ENCODE data around the gene ULK3. TPM values are rescaled to one million over a fixed set of nuclear protein-coding genes. Genes with fewer than 3 reads are reported as not detected.

The ULK3 gene
- total RNA-seq, 1 experiment from 2014 or later = 14.3 TPM

DNA sequence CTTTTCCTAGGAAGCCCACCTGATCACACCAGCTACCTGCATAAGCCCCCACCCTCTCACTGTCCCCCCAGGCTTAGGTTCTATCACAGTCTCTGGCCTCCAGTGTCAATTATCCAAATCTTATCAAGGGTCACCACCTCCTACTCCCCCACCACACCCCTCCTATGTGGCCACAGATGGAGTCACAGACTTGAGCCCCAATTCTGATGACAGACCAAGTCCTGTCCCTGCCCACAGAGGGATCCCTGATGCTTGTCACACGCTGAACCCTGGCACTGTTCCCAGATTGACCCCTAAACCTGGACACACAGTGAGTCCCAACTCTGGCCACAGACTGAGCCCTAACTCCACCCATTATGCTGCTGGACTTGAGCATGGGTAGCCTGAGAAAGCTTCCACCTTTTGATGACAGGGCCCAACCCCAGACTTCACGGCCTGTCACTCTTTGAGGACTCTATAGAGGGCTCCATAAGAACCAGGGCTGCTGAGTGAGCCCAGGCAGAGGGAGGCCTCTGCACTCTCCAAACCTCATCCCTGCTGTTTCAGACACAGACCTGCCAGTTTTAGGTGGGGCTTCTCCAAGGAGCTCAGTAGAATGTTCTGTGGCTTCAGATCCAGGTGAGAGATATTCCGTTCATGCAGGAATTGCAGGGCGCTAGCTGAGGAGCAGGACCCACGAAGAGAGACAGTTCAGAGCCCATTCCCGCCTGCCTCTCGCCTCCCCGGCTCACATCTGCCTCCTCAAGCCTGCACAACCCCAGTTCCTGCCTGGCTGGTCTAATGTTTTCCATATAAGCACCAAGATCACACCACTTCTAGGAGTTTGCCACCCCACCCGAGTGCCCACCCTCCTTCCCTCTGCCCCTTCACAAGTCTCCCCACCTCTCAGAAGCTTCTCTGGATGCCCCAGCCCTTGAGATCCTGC, 1.8 kb downstream of the ULK3 start:
- H3K9me3 ChIP-seq (replicated peaks) = no peaks in the 10 kb centered on the region
- H3K27ac ChIP-seq = no peak overlapping the region
- no peak overlapping the region for H3K4me3 ChIP-seq
- DNase-seq (ENCODE audit: low read depth in 1 of 2, low spot score in 2 of 2) = no peak
- H3K27me3 ChIP-seq (replicated peaks) = no peaks in the 10 kb centered on the region
- H3K4me1 ChIP-seq (replicated peaks) = peaks cover 9% of the 10 kb centered on the region
- H3K36me3 ChIP-seq = peaks cover 15% of the 10 kb centered on the region

DNA sequence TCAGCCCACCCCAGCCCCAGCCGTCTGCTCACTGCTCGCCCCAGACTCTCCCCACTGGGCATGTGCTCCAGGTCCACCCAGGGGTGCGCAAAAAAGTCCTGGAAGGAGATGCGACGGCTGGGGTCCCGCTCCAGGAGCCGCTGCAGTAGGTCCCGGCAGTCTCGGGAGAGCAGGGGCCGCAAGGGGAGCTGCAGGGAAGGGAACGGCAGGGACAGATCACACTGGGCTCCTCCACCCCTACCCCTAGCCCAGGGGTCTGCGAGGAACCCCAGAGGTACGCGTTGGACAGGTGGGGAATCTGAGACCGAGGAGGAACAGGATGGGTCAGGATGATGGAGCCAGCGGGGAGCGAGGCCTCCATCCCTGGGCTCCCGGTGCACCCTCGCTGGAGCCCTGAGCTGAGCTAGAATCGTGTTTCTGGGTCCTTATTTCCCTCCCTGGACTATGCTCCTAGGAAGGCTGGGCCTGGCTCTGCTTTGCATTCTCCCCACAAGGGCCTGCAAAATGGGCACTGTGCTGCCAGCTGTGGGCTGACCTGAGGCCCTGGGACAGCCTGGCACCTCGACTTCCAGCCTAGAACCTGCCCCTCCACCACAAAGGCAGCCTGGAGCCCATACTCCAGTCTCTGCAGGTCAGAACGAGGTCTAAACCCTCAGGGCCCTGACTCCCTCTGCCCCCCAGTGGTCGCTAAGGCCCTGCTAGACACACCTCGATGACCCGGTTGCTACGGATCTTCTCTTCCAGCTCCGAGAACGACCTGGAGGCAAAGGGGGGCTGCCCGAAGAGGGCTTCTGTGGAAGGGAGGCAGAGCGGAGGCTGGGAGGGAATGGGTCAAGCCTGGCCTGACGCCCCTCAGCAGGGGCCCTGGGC, 3.2 kb downstream of the ULK3 start:
- Histone ChIP-seq H3K9me3 (replicated peaks) (no peaks in the 10 kb centered on the region), H3K4me3 (no peak overlapping the region), H3K27ac (no peak overlapping the region), H3K36me3 (peaks cover 3% of the 10 kb centered on the region), H3K4me1 (replicated peaks) (peaks cover 9% of the 10 kb centered on the region), H3K27me3 (replicated peaks) (no peaks in the 10 kb centered on the region)
- DNase-seq (ENCODE audit: low read depth in 1 of 2, low spot score in 2 of 2) = no peak

DNA sequence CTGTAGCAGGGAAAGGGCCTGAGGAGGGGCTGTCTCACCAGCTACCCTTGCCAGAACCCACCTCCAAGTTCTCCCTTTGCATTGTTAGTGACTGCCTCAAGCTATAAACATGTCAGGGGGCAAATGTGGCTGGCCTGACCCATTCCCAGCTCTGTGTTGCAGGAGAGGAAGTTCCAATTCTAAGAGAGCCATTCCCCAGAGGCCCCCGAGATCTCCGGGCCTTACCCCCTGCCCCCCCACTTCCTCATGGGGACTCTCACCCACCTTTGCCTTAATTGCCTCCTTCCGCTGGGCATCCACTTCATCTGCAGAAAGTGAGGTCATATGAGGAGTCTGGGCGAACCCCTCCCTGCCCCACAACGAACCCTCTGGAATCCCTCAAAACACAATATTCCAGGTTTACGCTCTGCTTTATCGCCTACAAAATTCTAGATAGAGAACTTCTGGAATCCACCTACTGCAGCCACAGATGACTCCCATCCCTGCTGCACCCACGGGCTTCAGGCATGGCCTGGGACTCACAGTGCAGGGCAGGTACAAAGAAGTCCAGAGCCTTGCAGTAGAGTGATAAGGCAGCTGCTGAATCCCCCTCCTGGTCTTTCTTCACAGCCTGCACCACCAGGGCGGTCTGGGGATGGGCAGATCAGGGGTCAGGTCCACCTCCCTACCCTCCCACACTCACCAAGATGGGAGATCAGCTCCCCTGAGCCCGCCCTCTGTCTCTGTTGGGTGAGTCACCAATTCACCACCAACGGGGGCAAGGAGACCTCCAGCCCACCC, 4.0 kb downstream of the ULK3 start:
- H3K27ac ChIP-seq = no peak overlapping the region

DNA sequence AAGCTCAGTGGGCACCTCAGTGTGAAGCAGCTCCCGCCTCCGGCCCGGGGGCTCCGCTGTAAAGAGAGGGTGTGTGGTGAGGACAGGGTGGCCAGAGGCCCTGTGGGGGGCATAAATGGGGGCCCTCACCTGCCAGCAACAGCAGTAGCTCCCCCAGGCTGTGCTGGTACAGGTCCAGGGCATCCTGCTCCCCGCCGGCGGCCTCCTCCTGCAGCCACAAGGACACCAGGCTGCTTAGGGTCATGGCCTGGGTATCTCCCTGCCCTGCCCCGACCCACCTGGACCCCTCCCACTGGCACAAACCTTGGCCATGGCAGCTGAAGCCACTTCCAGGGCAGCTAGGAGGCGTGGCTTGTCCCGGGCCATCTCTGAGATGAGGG, 4.8 kb downstream of the ULK3 start:
- Histone ChIP-seq H3K4me3 (no peak overlapping the region), H3K9me3 (replicated peaks) (no peaks in the 10 kb centered on the region), H3K36me3 (peaks cover 3% of the 10 kb centered on the region; the same call in 1 of the 2 replicates), H3K27ac (no peak overlapping the region), H3K27me3 (replicated peaks) (no peaks in the 10 kb centered on the region), H3K4me1 (replicated peaks) (peaks cover under 1% of the 10 kb centered on the region)
- DNase-seq (ENCODE audit: low read depth in 1 of 2, low spot score in 2 of 2) = no peak

More for the DNA sequence above, 4.0 kb downstream of the ULK3 start:
- Histone ChIP-seq H3K4me1 (replicated peaks) (peaks cover 9% of the 10 kb centered on the region), H3K36me3 (peaks cover 3% of the 10 kb centered on the region; the same call in 1 of the 2 replicates), H3K9me3 (replicated peaks) (no peaks in the 10 kb centered on the region), H3K4me3 (no peak overlapping the region), H3K27me3 (replicated peaks) (no peaks in the 10 kb centered on the region)
- DNase-seq (ENCODE audit: low read depth in 1 of 2, low spot score in 2 of 2) = no peak

DNA sequence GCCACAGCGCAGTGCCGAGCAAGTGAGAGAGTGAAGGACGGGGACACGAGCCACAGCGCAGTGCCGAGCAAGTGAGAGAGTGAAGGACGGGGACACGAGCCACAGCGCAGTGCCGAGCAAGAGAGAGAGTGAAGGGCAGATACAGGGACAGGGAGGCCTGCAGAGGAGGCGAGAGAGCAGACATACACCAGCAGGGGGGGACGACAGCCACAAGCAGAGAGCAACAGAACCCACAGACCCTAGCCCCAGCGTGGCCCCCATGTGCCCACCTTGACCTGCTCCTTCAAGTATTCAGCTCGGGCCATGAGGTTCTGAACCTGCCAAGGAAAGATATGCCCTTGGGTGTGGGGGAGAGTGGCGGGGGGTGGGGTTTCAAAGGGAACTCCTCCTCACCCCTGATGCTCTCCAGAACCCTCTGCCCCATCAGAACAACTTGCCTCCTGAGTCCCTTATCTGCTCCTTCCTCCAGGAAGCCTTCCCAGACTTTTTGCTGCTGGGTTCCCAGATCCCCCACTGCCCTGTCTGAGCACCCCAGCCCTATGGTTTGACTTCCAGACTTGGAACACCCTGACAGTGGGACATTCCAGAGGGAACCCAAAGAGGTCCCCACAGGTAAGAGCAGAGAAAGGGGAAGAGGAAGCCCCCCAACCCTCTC, 5.3 kb downstream of the ULK3 start:
- no peaks in the 10 kb centered on the region for H3K27me3 ChIP-seq (replicated peaks)
- no peaks in the 10 kb centered on the region; the same call in 1 of the 2 replicates for H3K4me1 ChIP-seq (replicated peaks)
- no peaks in the 10 kb centered on the region for H3K9me3 ChIP-seq (replicated peaks)
- H3K4me3 ChIP-seq = no peak overlapping the region
- 0 out of 2 replicates have a peak, but pooled peaks cover under 1% of the 10 kb centered on the region for H3K36me3 ChIP-seq
- DNase-seq (ENCODE audit: low read depth in 1 of 2, low spot score in 2 of 2) = no peak
- no peak overlapping the region for H3K27ac ChIP-seq

DNA sequence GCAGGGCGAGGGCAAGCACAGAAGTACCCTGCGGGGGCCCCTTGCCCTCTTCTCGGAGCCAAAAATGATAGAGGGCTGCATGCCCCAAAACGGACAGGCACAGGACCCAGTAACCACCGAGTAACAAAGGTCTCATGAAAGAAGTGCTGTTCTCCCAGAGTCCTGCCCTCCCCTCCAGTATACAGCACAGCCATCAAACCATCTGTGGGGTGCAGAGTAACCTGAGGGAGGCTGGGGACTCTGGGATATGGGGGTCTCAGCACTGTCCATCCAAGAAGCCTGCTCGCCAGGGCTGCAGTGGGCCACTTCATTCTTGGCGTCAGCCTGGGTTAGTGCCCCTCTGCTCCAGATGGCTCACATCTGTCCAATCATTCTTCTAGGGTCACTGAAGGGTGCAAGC, 6.1 kb downstream of the ULK3 start:
- H3K27ac ChIP-seq = no peak overlapping the region
- H3K27me3 ChIP-seq (replicated peaks) = no peaks in the 10 kb centered on the region
- no peaks in the 10 kb centered on the region for H3K36me3 ChIP-seq
- no peaks in the 10 kb centered on the region for H3K9me3 ChIP-seq (replicated peaks)
- no peak for DNase-seq (ENCODE audit: low read depth in 1 of 2, low spot score in 2 of 2)
- H3K4me1 ChIP-seq (replicated peaks) = no peaks in the 10 kb centered on the region
- no peak overlapping the region for H3K4me3 ChIP-seq

DNA sequence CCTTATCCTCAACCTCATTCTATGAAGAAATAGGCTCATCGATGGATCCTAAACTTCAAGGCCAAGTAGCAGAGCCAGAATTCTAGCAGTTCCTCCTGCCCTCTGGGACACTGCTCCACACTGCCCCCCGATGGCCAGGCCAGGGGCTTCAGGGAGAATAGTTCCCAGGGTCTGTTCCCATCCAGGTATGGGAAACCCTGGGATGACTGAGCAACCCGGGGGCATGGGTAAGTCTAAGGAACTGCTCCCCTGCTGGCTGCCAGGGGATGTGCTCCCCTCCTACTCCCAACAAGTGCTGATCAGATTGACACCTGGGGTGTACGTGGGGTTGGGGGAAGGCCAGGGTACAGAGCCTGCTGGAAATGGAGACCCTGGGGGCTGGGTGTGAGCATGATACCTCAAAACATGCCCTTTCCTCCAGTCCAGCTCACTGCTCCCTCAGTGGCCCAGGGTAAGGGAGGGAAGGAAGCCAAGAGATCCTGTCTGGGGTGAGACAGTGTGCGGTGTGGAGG, 7.6 kb downstream of the ULK3 start:
- no peaks in the 10 kb centered on the region for H3K27me3 ChIP-seq (replicated peaks)
- no peak overlapping the region for H3K27ac ChIP-seq
- peak; percentile 33 to 74 for DNase-seq (ENCODE audit: low read depth in 1 of 2, low spot score in 2 of 2)
- H3K36me3 ChIP-seq = no peaks in the 10 kb centered on the region
- no peaks in the 10 kb centered on the region for H3K9me3 ChIP-seq (replicated peaks)
- no peak overlapping the region for H3K4me3 ChIP-seq
- no peaks in the 10 kb centered on the region for H3K4me1 ChIP-seq (replicated peaks)

DNA sequence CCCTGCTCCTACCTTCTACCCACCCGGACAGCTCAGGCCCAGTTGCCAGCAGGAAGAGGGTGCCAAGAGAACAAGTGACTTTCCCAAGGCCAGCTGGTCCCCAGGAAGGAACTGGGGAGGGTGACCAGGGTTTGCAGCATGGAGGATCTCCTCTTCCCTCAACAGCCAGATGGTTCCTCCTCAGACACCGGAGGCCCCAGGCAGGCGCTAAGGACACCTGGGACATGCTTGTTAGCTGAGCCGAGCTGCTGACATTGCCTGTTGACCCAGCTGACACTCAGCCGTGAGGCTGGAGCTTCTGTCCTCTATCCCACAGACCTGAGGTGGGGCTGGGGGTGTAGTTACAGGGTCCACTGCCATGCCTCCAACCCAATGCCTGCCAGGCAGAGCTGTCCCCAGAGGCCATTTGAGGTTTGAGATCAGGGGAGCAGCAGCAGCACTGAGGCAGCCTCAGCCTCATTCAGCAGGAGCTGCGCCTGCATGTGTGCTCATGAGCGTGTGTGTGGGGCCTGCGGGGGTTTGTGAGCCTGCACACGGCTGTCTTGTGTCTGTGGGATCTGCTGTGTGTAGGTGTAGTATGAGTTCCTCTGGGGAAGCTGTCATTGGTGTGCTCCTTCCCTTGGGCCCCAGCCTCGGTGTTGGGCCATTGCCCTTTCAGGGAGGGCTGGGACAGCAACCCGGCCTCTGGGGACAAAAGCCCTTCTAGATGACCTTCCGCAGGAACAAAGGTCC, 9.4 kb downstream of the ULK3 start:
- no peaks in the 10 kb centered on the region for H3K36me3 ChIP-seq
- H3K27me3 ChIP-seq (replicated peaks) = peaks cover 5% of the 10 kb centered on the region; the same call in 1 of the 2 replicates
- H3K4me3 ChIP-seq = no peak overlapping the region
- DNase-seq (ENCODE audit: low read depth in 1 of 2, low spot score in 2 of 2) = no peak
- no peaks in the 10 kb centered on the region for H3K4me1 ChIP-seq (replicated peaks)
- no peak overlapping the region for H3K27ac ChIP-seq
- H3K9me3 ChIP-seq (replicated peaks) = no peaks in the 10 kb centered on the region; the same call in 1 of the 2 replicates

DNA sequence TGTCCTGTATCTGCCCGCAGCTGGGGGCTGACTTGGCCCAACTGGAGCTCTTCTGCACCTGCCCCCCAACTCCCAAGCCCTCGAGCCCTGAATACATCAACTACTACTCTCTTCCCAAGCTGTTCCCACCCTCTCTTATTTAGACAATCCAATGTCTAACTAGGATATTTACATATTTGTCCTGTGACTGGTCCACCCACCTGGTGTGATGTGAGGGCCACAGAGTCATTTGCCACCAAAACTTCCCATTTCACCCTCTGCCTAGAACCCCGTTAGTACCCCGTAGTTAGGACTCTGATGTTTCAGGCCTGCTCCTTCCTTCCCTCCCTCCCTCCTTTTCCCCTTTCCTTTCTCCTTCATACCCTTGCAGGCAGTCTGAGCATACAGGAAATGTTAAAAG, 10.1 kb downstream of the ULK3 start:
- no peak overlapping the region for H3K4me3 ChIP-seq
- no peak overlapping the region for H3K27ac ChIP-seq
- H3K4me1 ChIP-seq (replicated peaks) = no peaks in the 10 kb centered on the region
- peaks cover 9% of the 10 kb centered on the region; the same call in 1 of the 2 replicates for H3K27me3 ChIP-seq (replicated peaks)
- H3K36me3 ChIP-seq = no peaks in the 10 kb centered on the region
- DNase-seq (ENCODE audit: low read depth in 1 of 2, low spot score in 2 of 2) = no peak
- no peaks in the 10 kb centered on the region; the same call in 1 of the 2 replicates for H3K9me3 ChIP-seq (replicated peaks)

DNA sequence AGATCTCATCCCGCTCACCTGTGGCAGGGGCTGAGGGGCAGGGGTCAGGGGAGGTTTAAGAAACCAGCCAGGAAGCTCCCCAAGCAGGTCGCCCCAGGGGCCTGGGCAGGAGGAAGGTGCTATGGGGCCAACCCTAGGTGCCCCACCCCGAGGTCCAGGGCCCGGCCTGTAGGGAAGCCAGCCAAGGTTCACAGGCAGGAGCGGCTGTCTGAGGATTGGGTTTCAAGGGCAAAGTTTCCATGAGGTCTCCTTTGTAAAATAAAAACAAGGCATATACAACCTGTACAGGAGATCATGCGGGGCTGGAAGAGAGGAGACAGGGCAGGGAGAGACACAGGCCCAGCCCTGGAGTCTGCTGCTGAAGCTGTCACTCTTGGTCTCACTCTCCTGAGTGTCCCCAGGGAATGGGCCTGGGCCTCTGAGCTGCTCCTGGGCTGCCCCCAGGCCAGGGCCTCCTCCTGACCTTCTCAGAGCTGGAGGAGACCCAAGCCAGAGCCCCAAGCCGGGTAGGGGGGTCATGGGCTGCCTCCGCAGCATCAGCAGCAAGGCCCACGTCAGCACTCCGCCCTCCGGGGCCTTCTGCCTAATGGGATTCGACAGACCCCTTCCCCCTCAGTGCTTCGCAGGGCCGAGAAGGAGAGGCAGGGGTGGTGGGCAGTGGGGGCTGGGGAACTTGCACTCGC, 11.0 kb downstream of the ULK3 start:
- Histone ChIP-seq H3K27ac (no peak overlapping the region), H3K4me1 (replicated peaks) (no peaks in the 10 kb centered on the region), H3K36me3 (no peaks in the 10 kb centered on the region), H3K27me3 (replicated peaks) (peaks cover 18% of the 10 kb centered on the region), H3K4me3 (no peak overlapping the region), H3K9me3 (replicated peaks) (no peaks in the 10 kb centered on the region; the same call in 1 of the 2 replicates)
- DNase-seq (ENCODE audit: low read depth in 1 of 2, low spot score in 2 of 2) = no peak

DNA sequence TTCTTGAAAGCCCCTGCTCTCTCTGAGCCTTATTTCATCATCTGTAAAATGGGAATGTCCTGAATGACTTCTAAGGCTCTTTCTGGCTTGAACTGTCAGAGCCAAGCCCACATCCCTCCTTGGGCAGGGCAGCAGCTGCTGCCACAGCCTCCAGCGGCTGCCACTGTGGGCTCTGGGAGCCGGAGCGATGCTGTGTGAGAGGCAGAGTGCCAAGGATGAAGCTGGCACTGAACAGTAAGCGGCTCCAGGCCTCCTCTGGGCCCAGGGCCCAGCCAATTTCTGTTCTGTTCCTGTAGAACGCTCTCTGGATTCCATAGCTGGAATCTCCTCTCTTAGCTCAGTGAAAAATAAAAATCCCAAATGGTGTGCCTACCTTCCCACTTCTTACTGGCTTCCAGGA, 12.1 kb downstream of the ULK3 start:
- H3K27ac ChIP-seq = no peak overlapping the region
- no peak for DNase-seq (ENCODE audit: low read depth in 1 of 2, low spot score in 2 of 2)
- no peaks in the 10 kb centered on the region for H3K36me3 ChIP-seq
- no peak overlapping the region for H3K4me3 ChIP-seq
- H3K9me3 ChIP-seq (replicated peaks) = no peaks in the 10 kb centered on the region; the same call in 1 of the 2 replicates
- H3K4me1 ChIP-seq (replicated peaks) = no peaks in the 10 kb centered on the region
- peaks cover 24% of the 10 kb centered on the region for H3K27me3 ChIP-seq (replicated peaks)

DNA sequence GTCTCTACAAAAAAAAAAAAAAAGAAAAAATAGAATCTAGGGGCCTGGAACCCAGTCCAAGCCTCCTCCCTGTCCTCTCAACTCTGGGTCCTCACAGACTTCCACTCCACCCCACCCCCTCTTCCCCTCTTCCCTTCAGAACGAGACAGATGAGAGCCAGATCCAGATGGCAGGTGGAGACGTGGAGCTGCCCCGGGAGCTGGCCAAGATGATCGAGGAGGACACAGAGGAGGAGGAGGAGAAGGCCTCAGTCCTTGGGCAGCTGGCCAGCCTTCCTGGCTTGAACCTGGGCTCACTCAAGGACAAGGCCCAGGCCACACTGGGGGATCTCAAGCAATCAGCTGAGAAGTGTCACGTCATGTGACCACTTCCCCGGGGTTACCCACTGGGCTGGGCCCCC, 13.0 kb downstream of the ULK3 start:
- peaks cover 29% of the 10 kb centered on the region for H3K27me3 ChIP-seq (replicated peaks)
- no peaks in the 10 kb centered on the region; the same call in 1 of the 2 replicates for H3K9me3 ChIP-seq (replicated peaks)
- H3K27ac ChIP-seq = no peak overlapping the region
- no peak for DNase-seq (ENCODE audit: low read depth in 1 of 2, low spot score in 2 of 2)
- no peaks in the 10 kb centered on the region for H3K36me3 ChIP-seq
- H3K4me3 ChIP-seq = no peak overlapping the region
- H3K4me1 ChIP-seq (replicated peaks) = no peaks in the 10 kb centered on the region
